ENCODE data around the gene ARID3C.
A peak's percentile ranks its signal among the peaks of the same experiment; 100 is the strongest.

Gene ARID3C

GRCh38 chr9:34577400-34578240 lies 51.2 kb downstream of the ARID3C start:
- DNase-seq (ENCODE audit: low spot score): no peak

DNA sequence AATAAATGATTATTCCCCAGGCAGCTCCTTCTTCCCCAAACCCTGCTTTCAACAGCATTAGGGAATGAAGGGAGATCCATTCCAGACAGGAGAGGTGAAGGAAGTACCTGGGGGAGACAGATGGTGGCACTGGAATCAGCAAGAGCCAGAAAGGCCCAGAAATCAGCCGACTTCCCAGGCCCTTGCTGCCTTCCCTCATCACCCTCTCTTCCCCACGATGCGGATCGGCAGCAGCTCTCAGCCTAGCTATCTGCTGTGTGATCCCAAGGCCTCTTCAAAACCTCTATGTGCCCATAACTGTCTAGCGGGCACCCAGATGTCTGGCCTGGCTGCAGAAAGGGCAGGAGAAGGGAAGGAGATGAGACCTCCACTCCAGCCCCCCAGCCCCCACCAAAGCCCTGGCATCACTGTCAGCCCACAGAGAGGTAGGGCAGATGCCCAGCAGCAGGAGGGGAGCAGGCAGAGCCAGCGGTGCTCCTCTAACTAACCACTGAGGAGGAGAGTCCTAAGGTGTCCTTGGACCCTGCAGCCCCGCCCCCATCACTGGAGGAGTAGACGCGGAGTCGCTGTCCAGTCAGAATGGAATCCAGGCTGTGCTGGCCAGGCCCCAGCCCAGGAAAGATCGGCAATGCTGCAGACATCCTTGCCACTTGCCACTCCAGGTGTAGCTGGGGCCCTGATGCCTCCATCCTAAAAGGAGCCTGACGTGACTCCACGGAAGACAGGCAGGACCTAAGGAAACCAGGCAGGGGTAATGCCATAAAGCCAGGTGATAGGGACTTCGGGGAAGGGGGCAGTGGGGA lies 52.1 kb downstream of the ARID3C start:
- DNase-seq (ENCODE audit: low spot score): no peak

GRCh38 chr9:34575862-34576596 lies 52.8 kb downstream of the ARID3C start:
- DNase-seq (ENCODE audit: low spot score): no peak

DNA sequence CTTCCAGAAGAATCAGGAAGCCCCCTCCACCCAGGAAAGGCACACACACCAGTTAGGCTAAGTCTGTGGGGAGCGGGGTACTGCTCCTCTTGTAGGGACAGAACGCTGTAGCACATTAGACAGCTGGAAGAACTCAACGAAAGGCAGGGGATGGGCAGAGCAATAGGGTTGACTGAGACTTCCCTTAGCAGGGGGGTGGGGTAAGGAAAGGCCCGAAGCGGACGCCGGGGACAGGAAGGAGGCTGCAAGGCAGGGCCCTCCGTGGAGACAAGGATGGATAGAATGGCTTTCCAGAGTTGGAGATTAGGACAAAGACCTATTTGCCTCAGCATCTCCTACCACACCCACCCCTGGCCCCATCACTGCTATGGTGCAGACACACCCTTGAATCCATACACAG lies 53.6 kb downstream of the ARID3C start:
- no peak for DNase-seq (ENCODE audit: low spot score)

GRCh38 chr9:34574571-34574970 lies 54.3 kb downstream of the ARID3C start:
- DNase-seq (ENCODE audit: low spot score): no peak

DNA sequence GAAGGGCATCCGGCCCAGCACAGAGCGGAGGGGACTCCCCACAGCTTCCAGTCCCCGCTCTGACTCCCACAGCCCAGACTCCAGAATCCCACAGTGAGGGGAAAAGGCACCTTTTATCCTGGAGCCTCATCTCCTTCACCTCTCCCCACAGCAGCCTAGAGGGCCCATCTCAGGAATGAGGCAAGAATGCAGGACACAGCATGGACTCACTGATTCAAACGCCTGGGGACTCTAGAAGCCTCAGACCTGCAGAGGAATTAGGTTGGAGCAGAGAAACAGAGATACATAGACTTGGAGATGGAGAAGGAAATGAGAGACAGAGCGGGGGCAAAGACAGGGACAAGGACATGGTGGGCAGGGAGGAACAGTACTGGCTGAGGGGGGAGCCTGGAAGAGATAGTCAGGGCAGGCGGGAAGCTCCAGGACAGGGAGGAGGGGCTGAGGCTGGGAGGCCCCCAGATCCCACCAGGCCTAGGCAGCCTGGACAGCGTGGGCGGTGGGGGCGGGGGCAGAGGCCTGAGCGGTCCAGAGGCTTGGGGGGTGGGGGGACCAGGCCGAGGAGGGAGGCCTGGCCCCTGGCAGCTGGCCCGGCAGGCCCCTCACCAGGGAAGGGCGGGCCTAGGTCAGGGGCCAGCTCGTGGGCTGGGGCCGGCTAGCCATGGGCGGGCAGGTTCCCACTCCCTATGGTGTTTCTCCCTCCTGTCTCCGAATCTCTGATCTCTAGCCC lies 55.1 kb downstream of the ARID3C start:
- DNase-seq (ENCODE audit: low spot score): no peak

- no peak for DNase-seq (ENCODE audit: low spot score)
Observed at GRCh38 chr9:34572628-34573027, 56.2 kb downstream of the ARID3C start.

DNA sequence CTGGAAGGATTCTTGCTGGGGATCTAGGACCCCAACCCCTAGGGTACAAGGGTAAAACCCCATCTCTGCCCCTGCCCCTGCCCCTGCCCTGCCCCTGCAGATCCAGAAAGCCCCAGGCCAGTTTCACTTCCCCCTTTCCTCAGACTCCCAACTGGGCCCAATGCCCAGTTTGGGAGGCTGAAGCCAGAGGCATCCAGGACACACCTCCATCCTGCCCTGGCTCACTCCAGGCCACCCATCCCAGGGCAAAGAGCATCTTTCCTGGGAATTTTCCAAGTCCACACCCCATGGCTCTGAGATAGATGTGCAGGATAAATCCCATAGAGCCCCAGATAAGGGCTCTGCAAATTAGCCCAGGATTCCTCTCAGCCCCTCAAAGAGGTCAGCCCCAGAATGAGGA lies 56.8 kb downstream of the ARID3C start:
- peak; percentile 66 for DNase-seq (ENCODE audit: low spot score)

- no peak for DNase-seq (ENCODE audit: low spot score)
Observed at GRCh38 chr9:34571481-34571810, 57.4 kb downstream of the ARID3C start.

Measured in LoVo (cell line).